GM12878 (cell line): ENCODE measurements around the gene SEC63. TPM values are rescaled to one million over a fixed set of nuclear protein-coding genes. Genes with fewer than 3 reads are reported as not detected.

Source experiments
- ETV6 ChIP-seq, 2 experiments: fragments of 450-650 bp in 1 of 2; IDR thresholded peaks in 1 of 2; conservative IDR thresholded peaks in 1 of 2; 2 replicates each; pipeline ENCODE4 v1.6.1; 2014; ENCODE audit warnings: antibody characterized with exemption in 1 of 2, borderline replicate concordance in 1 of 2, low read depth in 1 of 2, mild to moderate bottlenecking in 1 of 2, moderate library complexity in 1 of 2
- IKZF1 ChIP-seq: fragments of 450-650 bp; conservative IDR thresholded peaks from 2 replicates; pipeline ENCODE4 v1.6.1; 2017; ENCODE audit warnings: antibody characterized with exemption, mild to moderate bottlenecking
- IKZF2 ChIP-seq, 2 experiments: fragments of 450-650 bp; IDR thresholded peaks; 2 replicates each; pipeline ENCODE4 v1.6.1; 2017; ENCODE audit warnings: mild to moderate bottlenecking in 2 of 2, moderate library complexity in 2 of 2
- MEF2A ChIP-seq: IDR thresholded peaks from 2 replicates; pipeline ENCODE4 v1.6.1; 2011; ENCODE audit warnings: low read depth, mild to moderate bottlenecking, low read length, moderate library complexity; ENCODE audit not compliant: insufficient read depth
- NR2C1 ChIP-seq: fragments of 450-650 bp; IDR thresholded peaks from 2 replicates; pipeline ENCODE4 v1.6.1; 2017; ENCODE audit warnings: antibody characterized with exemption, mild to moderate bottlenecking, moderate library complexity
- NR2C2 ChIP-seq: IDR thresholded peaks from 2 replicates; pipeline ENCODE4 v1.6.1; 2011; ENCODE audit warnings: borderline replicate concordance, low read depth; ENCODE audit not compliant: control insufficient read depth, insufficient read length
- RAD51 ChIP-seq: fragments of 450-650 bp; IDR thresholded peaks from 2 replicates; pipeline ENCODE4 v1.6.1; 2016; ENCODE audit warnings: moderate library complexity, mild to moderate bottlenecking, inconsistent platforms
- REST ChIP-seq: IDR thresholded peaks from 2 replicates; pipeline ENCODE4 v1.6.1; 2012; ENCODE audit warnings: mild to moderate bottlenecking, low read depth, low read length
- polyA plus RNA-seq, 11 experiments: library from polyadenylated mRNA; depleted of rRNA in 4 of 11; unstranded in 6 of 11; stranded (reverse) in 5 of 11; fragments of >200 nt; fragmentation: Nextera tagmentation in 4 of 11; fragmentation: Illumina TruSeq in 1 of 11; extraction: Ambion mirVana in 4 of 11; extraction: Trizol in 1 of 11; gene quantifications; 1 replicate in 1 of 11; 2 replicates in 10 of 11; pipeline versions ENCODE4 v1.2.1 to v1.2.3, GENCODE V29; 2011 to 2016; ENCODE audit warnings: inconsistent platforms in 2 of 11, missing spikeins in 2 of 11, low read depth in 1 of 11
- total RNA-seq, 4 experiments: library from RNA; depleted of rRNA in 3 of 4; stranded (reverse); fragments of >200 nt in 3 of 4; fragmentation: Illumina TruSeq in 1 of 4; extraction: Trizol in 1 of 4; gene quantifications; 2 replicates each; pipeline versions ENCODE4 v1.2.1 to v1.2.3, GENCODE V29; 2013 to 2021
- TF ChIP-seq, protein P1 (sequence below): fragments of 450-650 bp; IDR thresholded peaks from 2 replicates; pipeline ENCODE4 v1.6.1; 2017; ENCODE audit warnings: antibody characterized with exemption, mild to moderate bottlenecking, moderate library complexity

Gene SEC63
- total and polyA plus RNA-seq, 10 of the 15 experiments (the other 5 are each of a cell fraction or from before 2014, with no cell fraction given): 10.1 to 87.0 (median 34.3) TPM

DNA sequence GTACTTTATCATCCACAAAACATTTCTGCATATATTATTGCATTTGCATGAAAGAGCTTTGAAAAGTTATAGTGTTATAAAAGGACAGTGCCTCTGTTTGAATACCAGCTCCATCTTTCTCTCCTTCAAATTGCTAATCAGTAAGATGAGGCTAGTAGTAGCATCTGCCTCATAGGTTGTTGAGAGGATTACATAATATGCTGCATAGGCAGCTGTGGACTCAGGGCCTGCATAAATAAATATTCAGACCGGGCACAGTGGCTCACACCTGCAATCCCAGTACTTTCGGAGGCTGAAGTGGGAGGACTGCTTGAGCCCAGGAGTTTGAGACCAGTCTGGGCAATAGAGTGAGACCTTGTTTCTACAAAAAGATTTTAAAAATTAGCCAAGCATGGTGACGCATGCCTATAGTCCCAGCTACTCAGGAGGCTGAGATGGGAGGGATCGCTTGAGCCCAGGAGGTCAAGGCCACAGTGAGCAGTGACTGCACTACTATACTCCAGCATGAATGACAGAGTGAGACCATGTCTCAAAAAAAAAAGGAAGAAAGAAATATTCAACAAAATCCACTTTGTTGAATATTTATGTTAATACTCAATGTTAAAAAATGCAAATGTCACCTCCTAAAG lies 18.3 kb upstream of the SEC63 start (continued):
- TF ChIP-seq IKZF1 (no peak), MEF2A (no peak), NR2C1 (no peak), IKZF2 (IDR thresholded peaks at IDR 0.05) (no peak), ETV6 (conservative IDR thresholded peaks at IDR 0.05 in 1 of 2, IDR thresholded peaks at IDR 0.05 in 1 of 2; ENCODE audit: borderline replicate concordance in 1 of 2, low read depth in 1 of 2) (no peak), REST (no peak), RAD51 (no peak), NR2C2 (no peak)
- TF ChIP-seq, protein P1, sequence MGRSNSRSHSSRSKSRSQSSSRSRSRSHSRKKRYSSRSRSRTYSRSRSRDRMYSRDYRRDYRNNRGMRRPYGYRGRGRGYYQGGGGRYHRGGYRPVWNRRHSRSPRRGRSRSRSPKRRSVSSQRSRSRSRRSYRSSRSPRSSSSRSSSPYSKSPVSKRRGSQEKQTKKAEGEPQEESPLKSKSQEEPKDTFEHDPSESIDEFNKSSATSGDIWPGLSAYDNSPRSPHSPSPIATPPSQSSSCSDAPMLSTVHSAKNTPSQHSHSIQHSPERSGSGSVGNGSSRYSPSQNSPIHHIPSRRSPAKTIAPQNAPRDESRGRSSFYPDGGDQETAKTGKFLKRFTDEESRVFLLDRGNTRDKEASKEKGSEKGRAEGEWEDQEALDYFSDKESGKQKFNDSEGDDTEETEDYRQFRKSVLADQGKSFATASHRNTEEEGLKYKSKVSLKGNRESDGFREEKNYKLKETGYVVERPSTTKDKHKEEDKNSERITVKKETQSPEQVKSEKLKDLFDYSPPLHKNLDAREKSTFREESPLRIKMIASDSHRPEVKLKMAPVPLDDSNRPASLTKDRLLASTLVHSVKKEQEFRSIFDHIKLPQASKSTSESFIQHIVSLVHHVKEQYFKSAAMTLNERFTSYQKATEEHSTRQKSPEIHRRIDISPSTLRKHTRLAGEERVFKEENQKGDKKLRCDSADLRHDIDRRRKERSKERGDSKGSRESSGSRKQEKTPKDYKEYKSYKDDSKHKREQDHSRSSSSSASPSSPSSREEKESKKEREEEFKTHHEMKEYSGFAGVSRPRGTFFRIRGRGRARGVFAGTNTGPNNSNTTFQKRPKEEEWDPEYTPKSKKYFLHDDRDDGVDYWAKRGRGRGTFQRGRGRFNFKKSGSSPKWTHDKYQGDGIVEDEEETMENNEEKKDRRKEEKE: no peak
